ENCODE results near the gene RELN. TPM values are rescaled to one million over a fixed set of nuclear protein-coding genes. Genes with fewer than 3 reads are reported as not detected.

RELN gene
- total RNA-seq, 2 donors from 2014 or later = 6.9 to 8.0 TPM

- no peak for TF ChIP-seq CTCF (IDR thresholded peaks at IDR 0.05)
- H3K9me3 ChIP-seq = no peaks in the 10 kb centered on the region
- H3K4me1 ChIP-seq = no peaks in the 10 kb centered on the region
- H3K27me3 ChIP-seq = no peaks in the 10 kb centered on the region
- no peak for DNase-seq (ENCODE audit: low spot score)
- peak overlapping the region in 1 of 2 donors; percentile 27 for H3K27ac ChIP-seq
- H3K36me3 ChIP-seq = no peaks in the 10 kb centered on the region
- no peak overlapping the region for H3K4me3 ChIP-seq
These were observed 328.7 kb downstream of the RELN start for GRCh38 chr7:103660455-103661371.

GRCh38 chr7:103658055-103659005 is 331.1 kb downstream of the RELN start:
- no peak overlapping the region for H3K4me3 ChIP-seq
- no peak for DNase-seq (ENCODE audit: low spot score)

GRCh38 chr7:103657474-103657894 is 332.0 kb downstream of the RELN start:
- DNase-seq (ENCODE audit: low spot score) = no peak
- TF ChIP-seq CTCF (IDR thresholded peaks at IDR 0.05) = no peak
- H3K9me3 ChIP-seq = no peaks in the 10 kb centered on the region
- H3K36me3 ChIP-seq = no peaks in the 10 kb centered on the region
- no peaks in the 10 kb centered on the region for H3K27me3 ChIP-seq
- no peaks in the 10 kb centered on the region for H3K4me1 ChIP-seq
- H3K4me3 ChIP-seq = no peak overlapping the region
- H3K27ac ChIP-seq = no peak overlapping the region

More at GRCh38 chr7:103658055-103659005, 331.1 kb downstream of the RELN start:
- Histone ChIP-seq H3K4me1 (no peaks in the 10 kb centered on the region), H3K9me3 (no peaks in the 10 kb centered on the region), H3K27ac (no peak overlapping the region), H3K27me3 (no peaks in the 10 kb centered on the region), H3K36me3 (no peaks in the 10 kb centered on the region)
- no peak for TF ChIP-seq CTCF (IDR thresholded peaks at IDR 0.05)

- TF ChIP-seq CTCF (IDR thresholded peaks at IDR 0.05) = no peak
- DNase-seq (ENCODE audit: low spot score) = no peak
- Histone ChIP-seq H3K4me3 (no peak overlapping the region), H3K36me3 (no peaks in the 10 kb centered on the region), H3K4me1 (no peaks in the 10 kb centered on the region), H3K9me3 (no peaks in the 10 kb centered on the region), H3K27me3 (no peaks in the 10 kb centered on the region), H3K27ac (no peak overlapping the region)
These were observed 333.2 kb downstream of the RELN start for GRCh38 chr7:103656221-103656620.

- H3K9me3 ChIP-seq = peaks cover 0 to 16% of the 10 kb centered on the region in 2 donors
- DNase-seq (ENCODE audit: low spot score) = no peak
- H3K4me1 ChIP-seq = no peaks in the 10 kb centered on the region
- no peaks in the 10 kb centered on the region for H3K36me3 ChIP-seq
- peak overlapping the region in 1 of 2 donors; percentile 33 for H3K27ac ChIP-seq
- H3K4me3 ChIP-seq = no peak overlapping the region
- TF ChIP-seq CTCF (IDR thresholded peaks at IDR 0.05) = no peak
- no peaks in the 10 kb centered on the region for H3K27me3 ChIP-seq
These were observed 337.7 kb downstream of the RELN start for GRCh38 chr7:103651593-103652377.
